ENCODE results near the gene KDM4D. TPM values are rescaled to one million over a fixed set of nuclear protein-coding genes. Genes with fewer than 3 reads are reported as not detected.
"Not testable (repeated sequence)": the region's sequence is repeated elsewhere in the genome, so short reads cannot be mapped to it uniquely, and the experiment has no call there.

Gene KDM4D
- polyA plus RNA-seq, 5 donors, result 1.8 to 2.2 (median 2.0) TPM

DNA sequence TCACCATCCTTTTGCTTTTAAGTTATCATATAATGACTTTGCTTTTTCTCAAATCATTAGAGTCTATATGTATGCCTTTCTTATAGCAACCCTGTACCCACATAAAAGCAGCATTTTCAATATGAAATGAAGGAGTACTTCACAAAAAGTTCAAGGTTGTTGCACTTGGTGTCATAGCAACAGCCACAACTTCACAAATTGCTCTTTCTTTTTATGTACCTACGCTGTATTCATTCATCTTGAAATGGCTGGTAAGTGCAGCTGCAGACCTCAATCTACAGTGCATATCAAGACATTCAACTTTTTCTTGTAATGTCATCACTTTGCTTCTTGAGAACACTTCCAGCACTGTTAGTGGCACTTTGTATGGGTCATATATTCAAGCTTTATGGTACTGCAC is 18.8 kb upstream of the KDM4D start:
- DNase-seq, result no peak

DNA sequence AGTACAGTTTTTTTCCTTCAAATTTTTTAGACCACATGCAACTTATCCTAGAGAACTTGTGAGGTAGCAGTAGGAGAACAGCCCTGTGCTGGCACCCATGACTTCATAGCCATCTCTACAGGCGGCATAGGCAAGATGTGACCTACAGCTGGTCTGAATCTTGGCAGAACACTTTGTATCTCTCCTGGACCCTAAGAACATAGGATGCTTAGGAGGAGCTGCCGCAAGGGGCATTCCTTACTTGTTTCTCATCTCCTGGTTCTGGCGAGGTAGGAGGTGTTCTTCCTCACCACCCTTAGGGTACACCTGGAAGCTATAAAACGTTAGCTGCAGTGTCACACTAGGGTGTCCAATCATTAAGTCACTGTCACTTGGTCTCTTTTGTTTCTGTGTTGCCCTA is 16.5 kb upstream of the KDM4D start:
- DNase-seq, result no peak

GRCh38 chr11:94958121-94958696 is 15.3 kb upstream of the KDM4D start:
- DNase-seq, result no peak

GRCh38 chr11:94959179-94959578 is 14.3 kb upstream of the KDM4D start:
- DNase-seq, result no peak

- DNase-seq, result no peak
These were observed 13.0 kb upstream of the KDM4D start for GRCh38 chr11:94960488-94960887.

DNA sequence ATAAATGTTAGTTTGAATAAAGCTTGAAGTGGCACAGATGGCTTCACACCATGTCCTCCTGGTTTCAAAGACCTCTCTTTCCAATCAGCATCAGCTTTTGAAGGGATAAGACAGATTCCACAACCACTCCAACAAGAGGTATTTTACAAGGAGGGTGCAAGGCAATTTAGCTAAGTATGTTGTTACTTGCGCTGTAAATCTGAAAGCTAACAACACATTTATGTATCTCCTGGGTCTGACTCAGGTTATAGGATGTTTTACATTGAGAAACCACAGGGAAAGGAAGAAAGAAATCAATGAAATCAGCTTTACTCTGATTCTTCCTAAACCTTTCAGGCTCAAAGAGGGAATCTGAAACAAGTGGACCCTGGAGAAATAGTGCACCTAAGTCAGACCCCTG is 12.3 kb upstream of the KDM4D start:
- DNase-seq, result no peak

GRCh38 chr11:94964934-94965333 is 8.6 kb upstream of the KDM4D start:
- DNase-seq, result no peak

DNA sequence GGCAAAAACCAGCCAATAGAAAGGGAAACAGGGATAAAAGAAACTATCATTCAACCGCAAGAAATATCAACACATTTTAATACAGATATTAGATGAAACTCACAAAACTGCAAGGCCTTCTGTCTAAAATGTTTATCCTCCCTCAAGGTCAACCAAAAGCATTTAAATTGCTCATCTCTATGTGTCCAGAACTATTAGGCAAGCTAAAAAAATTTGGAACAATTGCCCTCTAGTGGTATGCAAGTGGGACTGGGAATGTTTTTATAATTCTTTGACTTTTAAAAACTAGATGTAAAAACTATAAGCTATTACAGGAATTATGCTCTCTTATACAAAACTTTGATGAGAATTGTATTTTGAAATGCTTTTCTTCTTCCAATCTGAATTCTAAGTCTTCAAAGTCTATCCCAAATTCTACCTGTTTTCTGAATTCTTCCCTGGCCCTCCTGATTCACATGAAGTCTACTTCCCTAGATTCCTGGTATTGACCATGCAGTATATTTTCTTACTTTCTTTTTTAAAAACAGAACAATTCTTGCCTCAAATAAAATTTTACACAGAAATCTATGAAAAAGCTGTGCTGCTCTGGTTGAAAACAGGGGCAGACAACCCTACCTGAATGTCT is 5.1 kb upstream of the KDM4D start:
- no peak for DNase-seq

DNA sequence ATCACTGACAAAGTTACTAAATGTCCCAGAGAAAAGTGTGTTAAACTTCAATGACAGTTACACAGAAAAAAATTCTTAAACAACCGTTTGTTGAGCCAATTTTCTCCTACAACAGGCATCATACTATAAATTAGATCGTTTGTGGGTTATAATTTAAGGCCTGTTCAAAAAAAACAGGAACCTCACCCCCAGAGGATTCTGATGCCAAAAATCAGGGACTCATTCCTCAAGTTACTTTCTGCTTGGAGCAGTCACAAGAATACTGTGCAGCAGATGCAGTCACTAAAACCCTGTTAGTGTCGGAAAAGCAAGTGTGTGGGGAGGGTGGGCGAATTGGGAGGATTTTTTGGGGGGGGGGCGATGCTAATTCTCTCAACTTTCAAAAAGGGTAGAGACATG is 810 bp upstream of the KDM4D start:
- no peak for DNase-seq

DNA sequence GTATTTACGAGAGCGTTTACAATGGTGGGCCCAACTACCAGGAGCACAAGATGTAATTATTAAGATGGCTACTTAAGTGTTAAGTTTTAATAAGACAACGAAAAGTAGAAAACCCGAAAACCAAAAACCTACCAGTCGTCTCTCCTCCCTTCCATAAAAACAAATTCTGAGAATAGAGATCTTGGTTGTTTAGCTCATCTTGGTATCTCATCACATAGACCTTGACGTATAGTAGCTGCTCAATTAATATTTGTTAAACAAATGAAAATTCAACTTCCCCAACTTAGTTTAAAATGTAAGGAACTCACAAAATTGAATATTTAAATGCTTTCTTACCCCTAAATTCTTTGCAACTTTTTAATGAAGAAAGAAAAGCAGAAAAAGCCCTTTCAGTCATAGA is 669 bp downstream of the KDM4D start:
- DNase-seq, result no peak

- no peak for DNase-seq
These were observed 2.1 kb downstream of the KDM4D start for GRCh38 chr11:94975599-94975998.

GRCh38 chr11:94987378-94987777 is 13.9 kb downstream of the KDM4D start:
- no peak for DNase-seq

DNA sequence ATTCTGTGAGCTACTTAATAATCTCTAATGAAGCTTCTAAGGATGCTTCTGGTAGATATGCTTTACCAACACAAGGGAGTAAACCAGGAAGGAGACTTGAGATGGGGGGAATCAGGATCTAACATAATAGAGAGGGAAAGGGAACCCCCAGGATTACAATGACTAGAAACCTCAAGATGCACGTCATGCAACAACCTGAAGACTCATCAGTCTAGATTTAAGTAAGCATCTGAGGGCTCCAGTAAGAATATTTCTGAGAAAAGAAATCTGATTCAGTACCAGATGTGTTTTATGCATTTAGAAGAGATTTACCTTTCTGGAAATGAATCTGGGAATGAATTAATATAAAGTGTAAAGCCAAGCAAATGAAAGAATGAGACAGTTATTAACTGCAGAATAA is 15.2 kb downstream of the KDM4D start:
- no peak for DNase-seq

GRCh38 chr11:94993400-94993943 is 20.0 kb downstream of the KDM4D start:
- DNase-seq, result no peak

DNA sequence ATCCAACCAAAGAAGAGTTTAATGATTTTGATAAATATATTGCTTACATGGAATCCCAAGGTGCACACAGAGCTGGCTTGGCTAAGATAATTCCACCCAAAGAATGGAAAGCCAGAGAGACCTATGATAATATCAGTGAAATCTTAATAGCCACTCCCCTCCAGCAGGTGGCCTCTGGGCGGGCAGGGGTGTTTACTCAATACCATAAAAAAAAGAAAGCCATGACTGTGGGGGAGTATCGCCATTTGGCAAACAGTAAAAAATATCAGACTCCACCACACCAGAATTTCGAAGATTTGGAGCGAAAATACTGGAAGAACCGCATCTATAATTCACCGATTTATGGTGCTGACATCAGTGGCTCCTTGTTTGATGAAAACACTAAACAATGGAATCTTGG is 23.9 kb downstream of the KDM4D start:
- no peak for DNase-seq

- DNase-seq, result no peak
These were observed 24.8 kb downstream of the KDM4D start for GRCh38 chr11:94998285-94998684.

- DNase-seq, result no peak
These were observed 30.2 kb downstream of the KDM4D start for GRCh38 chr11:95003716-95004115.

DNA sequence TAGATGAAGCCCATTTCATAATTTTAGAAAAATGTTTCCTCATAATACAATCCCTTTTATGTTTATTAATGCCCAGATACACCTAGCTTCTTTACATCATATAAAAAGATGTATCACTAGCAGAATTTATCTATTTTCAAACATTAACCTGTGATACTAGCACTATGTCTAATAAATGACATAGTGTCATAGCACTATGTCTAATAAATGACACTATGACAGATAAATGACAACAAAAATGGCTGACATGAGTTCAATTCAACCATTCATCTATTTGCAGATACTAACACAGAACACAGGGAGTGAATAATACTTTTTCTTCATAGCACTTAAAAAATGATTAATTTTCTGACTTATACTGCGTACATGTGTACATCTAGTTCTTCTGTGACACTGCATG is 32.1 kb downstream of the KDM4D start:
- no peak for DNase-seq

DNA sequence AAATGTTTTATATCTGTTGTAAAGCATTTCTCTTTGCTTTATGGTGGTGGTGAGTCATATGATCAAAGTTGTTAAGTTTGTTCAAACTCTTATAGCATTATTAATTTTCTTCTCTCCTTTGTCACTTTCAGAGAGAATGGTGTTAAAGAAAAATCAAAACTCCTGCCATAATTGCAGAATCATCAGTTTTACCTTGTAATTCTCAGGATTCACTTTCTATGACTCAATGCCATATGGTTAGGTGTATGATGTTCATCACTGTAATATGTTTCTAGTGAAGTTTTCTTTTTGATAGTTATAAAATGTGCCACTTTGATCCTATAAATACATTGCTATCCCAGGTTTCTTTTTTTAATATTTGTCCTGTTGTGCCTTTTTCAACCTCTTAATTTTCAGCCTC is 37.9 kb downstream of the KDM4D start:
- no peak for DNase-seq

GRCh38 chr11:95014184-95014821 is 40.8 kb downstream of the KDM4D start:
- DNase-seq, result no peak

GRCh38 chr11:95016139-95016538 is 42.6 kb downstream of the KDM4D start:
- no peak for DNase-seq

GRCh38 chr11:95021468-95021867 is 48.0 kb downstream of the KDM4D start:
- DNase-seq, result not testable (repeated sequence)

DNA sequence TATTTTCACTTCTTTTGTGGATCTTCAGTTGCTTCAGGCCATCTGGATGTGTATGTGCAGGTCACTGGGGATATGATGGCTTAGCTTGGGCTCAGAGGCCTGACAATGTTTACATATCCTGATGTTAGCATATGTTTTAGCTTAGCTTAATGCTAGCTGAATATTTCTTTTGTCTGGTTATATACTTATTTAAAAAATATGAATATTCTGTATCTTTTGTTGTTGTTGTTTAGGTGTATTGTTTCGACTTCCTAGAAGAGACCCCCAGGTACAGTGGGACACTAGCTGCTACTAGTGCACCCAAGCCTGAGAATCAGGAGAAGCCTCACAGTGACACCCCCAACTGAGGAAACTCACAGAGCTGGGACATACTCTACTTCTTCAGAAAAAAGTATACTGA is 51.4 kb downstream of the KDM4D start, which contains the start of gene KDM4E:
Gene KDM4E (plus strand): TSS at position 301 of the 400 bp plus-strand sequence. CDS start 300 bp downstream, outside the sequence.
- no peak for DNase-seq
